Keratinocyte (primary cell): Measurements from ENCODE around the gene ANKAR.
"Not testable (repeated sequence)": the region's sequence is repeated elsewhere in the genome, so short reads cannot be mapped to it uniquely, and the experiment has no call there.

Experiments
- EZH2 ChIP-seq: IDR thresholded peaks from one replicate; pipeline ENCODE4 v1.6.1; 2012; ENCODE audit warnings: inconsistent platforms, mild to moderate bottlenecking, low read length, moderate library complexity
- TF ChIP-seq, protein P1 (sequence below), 3 experiments: IDR thresholded peaks in 1 of 3; conservative IDR thresholded peaks in 1 of 3; optimal IDR thresholded peaks in 1 of 3; 2 replicates in 2 of 3; 3 replicates in 1 of 3; pipeline versions ENCODE3 to v1.5.1; 2011; ENCODE audit warnings: low read length in 3 of 3, mild to moderate bottlenecking in 3 of 3, moderate library complexity in 2 of 3, control low read depth in 1 of 3, inconsistent platforms in 1 of 3; ENCODE audit not compliant: insufficient read depth in 2 of 3; ENCODE audit errors: extremely low read depth in 1 of 3

DNA sequence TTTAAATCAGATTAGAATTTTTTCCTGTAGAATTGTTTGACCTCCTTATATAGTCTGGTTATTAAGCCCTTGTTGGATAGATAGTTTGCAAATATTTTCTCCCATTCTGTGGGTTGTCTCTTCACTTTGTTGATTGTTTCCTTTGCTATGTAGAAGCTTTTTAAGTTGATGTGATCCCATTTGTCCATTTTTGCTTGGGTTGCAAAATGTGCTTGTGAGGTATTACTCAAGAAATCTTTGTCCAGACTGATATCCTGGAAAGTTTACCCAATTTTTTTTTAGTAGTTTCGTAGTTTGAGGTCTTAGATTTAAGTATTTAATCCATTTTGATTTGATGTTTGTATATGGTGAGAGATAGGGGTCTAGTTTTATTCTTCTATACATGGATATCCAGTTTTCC, 13.3 kb downstream of the ANKAR start:
- TF ChIP-seq, protein P1, sequence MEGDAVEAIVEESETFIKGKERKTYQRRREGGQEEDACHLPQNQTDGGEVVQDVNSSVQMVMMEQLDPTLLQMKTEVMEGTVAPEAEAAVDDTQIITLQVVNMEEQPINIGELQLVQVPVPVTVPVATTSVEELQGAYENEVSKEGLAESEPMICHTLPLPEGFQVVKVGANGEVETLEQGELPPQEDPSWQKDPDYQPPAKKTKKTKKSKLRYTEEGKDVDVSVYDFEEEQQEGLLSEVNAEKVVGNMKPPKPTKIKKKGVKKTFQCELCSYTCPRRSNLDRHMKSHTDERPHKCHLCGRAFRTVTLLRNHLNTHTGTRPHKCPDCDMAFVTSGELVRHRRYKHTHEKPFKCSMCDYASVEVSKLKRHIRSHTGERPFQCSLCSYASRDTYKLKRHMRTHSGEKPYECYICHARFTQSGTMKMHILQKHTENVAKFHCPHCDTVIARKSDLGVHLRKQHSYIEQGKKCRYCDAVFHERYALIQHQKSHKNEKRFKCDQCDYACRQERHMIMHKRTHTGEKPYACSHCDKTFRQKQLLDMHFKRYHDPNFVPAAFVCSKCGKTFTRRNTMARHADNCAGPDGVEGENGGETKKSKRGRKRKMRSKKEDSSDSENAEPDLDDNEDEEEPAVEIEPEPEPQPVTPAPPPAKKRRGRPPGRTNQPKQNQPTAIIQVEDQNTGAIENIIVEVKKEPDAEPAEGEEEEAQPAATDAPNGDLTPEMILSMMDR (optimal IDR thresholded peaks at IDR 0.05 in 1 of 3, IDR thresholded peaks at IDR 0.05 in 1 of 3, conservative IDR thresholded peaks at IDR 0.05 in 1 of 3; ENCODE audit: extremely low read depth in 1 of 3, insufficient read depth in 2 of 3, low read length in 3 of 3): not testable (repeated sequence)
- not testable (repeated sequence) for TF ChIP-seq EZH2
